BJ (cell line): ENCODE data around the gene AP3B2. TPM values are rescaled to one million over a fixed set of nuclear protein-coding genes. Genes with fewer than 3 reads are reported as not detected.

ENCODE experiments used
- CTCF ChIA-PET: fragments of 350-600 bp; formaldehyde crosslinking; extraction: SDS; loops from one replicate; lab custom pipeline; 2021; ENCODE audit warnings: antibody characterized with exemption, inconsistent platforms; lab: Yijun Ruan, JAX
- POLR2A ChIA-PET: fragments of 300-600 bp; sonication (Branson Sonifier 250); formaldehyde crosslinking; extraction: SDS; loops from one replicate; lab custom pipeline; 2021; ENCODE audit warnings: antibody characterized with exemption; lab: Charles Lee
- DNase-seq: peaks from one replicate; pipeline ENCODE4 v3.0.0-alpha.2; 2011; ENCODE audit warnings: low read depth
- H3K27me3 ChIP-seq: 2 replicates; pipeline ENCODE4 v1.6.0; 2011; ENCODE audit warnings: low read length; ENCODE audit not compliant: control insufficient read depth, insufficient read depth
- H3K36me3 ChIP-seq: 2 replicates; pipeline ENCODE4 v1.5.1; 2011; ENCODE audit warnings: low read length; ENCODE audit not compliant: control insufficient read depth, insufficient read depth
- H3K4me3 ChIP-seq: 2 replicates; pipeline ENCODE4 v1.5.1; 2011; ENCODE audit warnings: low read depth, mild to moderate bottlenecking, control low read depth, low read length
- polyA minus RNA-seq: library from RNA; depleted of rRNA, polyadenylated mRNA; stranded (reverse); fragments of >200 nt; gene quantifications from 2 replicates; pipeline ENCODE4 v1.2.3, GENCODE V29; 2011; rRNA and poly(A)+ RNA removed
- polyA plus RNA-seq: library from polyadenylated mRNA; depleted of rRNA; stranded (reverse); fragments of >200 nt; gene quantifications from 2 replicates; pipeline ENCODE4 v1.2.3, GENCODE V29; 2011; rRNA removed
- TF ChIP-seq, protein P1 (sequence below): IDR thresholded peaks from 2 replicates; pipeline ENCODE4 v1.5.1; 2011; ENCODE audit warnings: low read depth, mild to moderate bottlenecking, control low read depth, inconsistent platforms, low read length, moderate library complexity; ENCODE audit not compliant: insufficient read depth

Gene AP3B2
- polyA plus RNA-seq (0.47 and 0.54 TPM in 2 replicates), polyA minus RNA-seq (0.21 and 0.62 TPM in 2 replicates)

- Histone ChIP-seq H3K4me3 (peak within 1 kb of the TSS; percentile 57), H3K27me3 (0 out of 2 replicates have a peak, but pooled peaks cover 2% of the 10 kb centered on the region), H3K36me3 (no peaks in the 10 kb centered on the region)
- POLR2A ChIA-PET = no interaction called here
- TF ChIP-seq, protein P1, sequence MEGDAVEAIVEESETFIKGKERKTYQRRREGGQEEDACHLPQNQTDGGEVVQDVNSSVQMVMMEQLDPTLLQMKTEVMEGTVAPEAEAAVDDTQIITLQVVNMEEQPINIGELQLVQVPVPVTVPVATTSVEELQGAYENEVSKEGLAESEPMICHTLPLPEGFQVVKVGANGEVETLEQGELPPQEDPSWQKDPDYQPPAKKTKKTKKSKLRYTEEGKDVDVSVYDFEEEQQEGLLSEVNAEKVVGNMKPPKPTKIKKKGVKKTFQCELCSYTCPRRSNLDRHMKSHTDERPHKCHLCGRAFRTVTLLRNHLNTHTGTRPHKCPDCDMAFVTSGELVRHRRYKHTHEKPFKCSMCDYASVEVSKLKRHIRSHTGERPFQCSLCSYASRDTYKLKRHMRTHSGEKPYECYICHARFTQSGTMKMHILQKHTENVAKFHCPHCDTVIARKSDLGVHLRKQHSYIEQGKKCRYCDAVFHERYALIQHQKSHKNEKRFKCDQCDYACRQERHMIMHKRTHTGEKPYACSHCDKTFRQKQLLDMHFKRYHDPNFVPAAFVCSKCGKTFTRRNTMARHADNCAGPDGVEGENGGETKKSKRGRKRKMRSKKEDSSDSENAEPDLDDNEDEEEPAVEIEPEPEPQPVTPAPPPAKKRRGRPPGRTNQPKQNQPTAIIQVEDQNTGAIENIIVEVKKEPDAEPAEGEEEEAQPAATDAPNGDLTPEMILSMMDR = no peak
- DNase-seq = no peak
- CTCF ChIA-PET = interaction anchor here (1.4 kb wide), 1 partner anchor 41 kb away, joined by 3 read pairs; no protein-coding TSS in a partner anchor
Measured at GRCh38 chr15:82709421-82710207, at the start of gene AP3B2. TSS of gene AP3B2 (minus strand) at chr15:82709875. CDS start at chr15:82709706, 169 bp downstream.

GRCh38 chr15:82751308-82751707 is 41.6 kb upstream of the AP3B2 start:
- DNase-seq = no peak
- TF ChIP-seq, protein P1 = no peak
- ChIA-PET CTCF (interaction anchor here (0.8 kb wide), 1 partner anchor 20 kb away, joined by 3 read pairs; no protein-coding TSS in a partner anchor), POLR2A (no interaction called here)
- Histone ChIP-seq H3K36me3 (peaks cover 7% of the 10 kb centered on the region), H3K4me3 (peak overlapping the region; percentile 62), H3K27me3 (no peaks in the 10 kb centered on the region)

GRCh38 chr15:82750831-82751180 is 41.1 kb upstream of the AP3B2 start:
- H3K36me3 ChIP-seq = peaks cover 6% of the 10 kb centered on the region
- CTCF ChIA-PET = interaction anchor here (0.9 to 1.1 kb wide), 2 partner anchors 41 to 220 kb away, joined by 3 to 4 read pairs; partner anchors contain the start of gene AP3B2
- TF ChIP-seq, protein P1 = no peak
- peak overlapping the region; percentile 62 for H3K4me3 ChIP-seq
- no peak for DNase-seq
- H3K27me3 ChIP-seq = no peaks in the 10 kb centered on the region
- POLR2A ChIA-PET = interaction anchor here (1.7 kb wide), 1 partner anchor 210 kb away, joined by 5 read pairs; the partner anchor contains the start of gene RPS17

GRCh38 chr15:82749951-82750830 is 40.5 kb upstream of the AP3B2 start:
- H3K27me3 ChIP-seq = no peaks in the 10 kb centered on the region
- POLR2A ChIA-PET = interaction anchor here (0.5 to 1.7 kb wide), 4 partner anchors 10 to 320 kb away, joined by 3 to 9 read pairs (median 4); partner anchors contain the start of gene RPS17
- peak; percentile 84 for DNase-seq
- TF ChIP-seq, protein P1 = no peak
- H3K36me3 ChIP-seq = peaks cover 6% of the 10 kb centered on the region
- CTCF ChIA-PET = interaction anchor here (0.9 to 1.2 kb wide), 3 partner anchors 40 to 220 kb away, joined by 3 to 4 read pairs (median 3); partner anchors contain the start of gene AP3B2
- peak overlapping the region; percentile 62 for H3K4me3 ChIP-seq

DNA sequence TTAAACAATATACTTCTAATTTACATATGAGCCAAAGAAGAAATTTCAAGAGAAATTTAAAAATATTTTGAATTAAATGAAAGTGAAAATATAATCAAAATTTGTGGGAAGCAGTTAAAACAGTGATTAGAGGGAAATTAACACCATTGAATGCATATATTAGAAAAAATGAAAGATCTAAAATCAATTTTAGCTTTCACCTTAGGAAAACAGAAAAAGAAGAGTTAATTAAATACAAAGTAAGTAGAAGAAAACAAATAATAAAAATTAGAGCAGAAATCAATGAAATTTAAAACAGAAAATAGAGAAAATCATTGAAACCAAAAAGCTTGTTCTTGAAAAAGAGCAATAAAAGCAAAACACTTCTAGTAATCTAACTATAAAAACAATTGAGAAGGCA is 38.6 kb upstream of the AP3B2 start:
- POLR2A ChIA-PET = no interaction called here
- Histone ChIP-seq H3K27me3 (no peaks in the 10 kb centered on the region), H3K4me3 (no peak overlapping the region), H3K36me3 (no peaks in the 10 kb centered on the region; the same call in 1 of the 2 replicates)
- CTCF ChIA-PET = no interaction called here
- TF ChIP-seq, protein P1 = no peak
- DNase-seq = no peak
